ENCODE results near the gene TIMM17B. TPM values are rescaled to one million over a fixed set of nuclear protein-coding genes. Genes with fewer than 3 reads are reported as not detected.
A peak's percentile ranks its signal among the peaks of the same experiment; 100 is the strongest.

TIMM17B gene
- total RNA-seq, 3 donors from 2014 or later (not counting 1 experiment from before 2014, with no cell fraction given): 40.3 to 45.6 (median 44.5) TPM

DNA sequence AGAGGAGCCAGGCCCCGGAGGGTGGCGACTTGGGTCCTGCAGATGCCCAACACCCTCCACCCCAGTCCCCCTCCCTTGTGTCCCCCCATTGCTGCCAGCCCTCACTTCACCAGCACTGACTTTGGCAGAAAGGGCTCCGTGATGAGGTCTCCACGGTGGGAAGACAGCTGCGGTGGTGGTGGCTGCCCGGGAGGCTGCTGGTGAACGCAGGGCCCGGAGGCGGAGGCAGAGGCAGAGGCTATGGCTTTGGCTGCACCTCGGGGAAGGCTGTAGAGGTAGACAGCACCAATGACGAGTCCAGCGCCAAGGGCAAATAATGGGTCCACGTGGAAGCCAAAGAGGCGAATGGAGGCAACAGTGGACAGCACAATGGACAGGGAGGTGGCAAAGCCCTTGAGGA, 7.1 kb upstream of the TIMM17B start:
- 96% methylated on average over 14 of the region's 14 CpGs for WGBS (ENCODE audit: insufficient coverage)
- no peaks in the 10 kb centered on the region for H3K27me3 ChIP-seq (ENCODE audit: control insufficient read depth, insufficient read depth, low read length)
- ATAC-seq (no peak), DNase-seq (no peak)
- H3K27ac ChIP-seq (ENCODE audit: low read length): no peak overlapping the region
- Mint-ChIP-seq H3K4me1 (no peaks in the 10 kb centered on the region), H3K27ac (no peak overlapping the region), H3K9me3 (no peaks in the 10 kb centered on the region), H3K36me3 (no peaks in the 10 kb centered on the region), H3K4me3 (no peak overlapping the region), H3K27me3 (ENCODE audit: low read depth in 2 of 2) (no peaks in the 10 kb centered on the region)
- TF ChIP-seq, protein P1, sequence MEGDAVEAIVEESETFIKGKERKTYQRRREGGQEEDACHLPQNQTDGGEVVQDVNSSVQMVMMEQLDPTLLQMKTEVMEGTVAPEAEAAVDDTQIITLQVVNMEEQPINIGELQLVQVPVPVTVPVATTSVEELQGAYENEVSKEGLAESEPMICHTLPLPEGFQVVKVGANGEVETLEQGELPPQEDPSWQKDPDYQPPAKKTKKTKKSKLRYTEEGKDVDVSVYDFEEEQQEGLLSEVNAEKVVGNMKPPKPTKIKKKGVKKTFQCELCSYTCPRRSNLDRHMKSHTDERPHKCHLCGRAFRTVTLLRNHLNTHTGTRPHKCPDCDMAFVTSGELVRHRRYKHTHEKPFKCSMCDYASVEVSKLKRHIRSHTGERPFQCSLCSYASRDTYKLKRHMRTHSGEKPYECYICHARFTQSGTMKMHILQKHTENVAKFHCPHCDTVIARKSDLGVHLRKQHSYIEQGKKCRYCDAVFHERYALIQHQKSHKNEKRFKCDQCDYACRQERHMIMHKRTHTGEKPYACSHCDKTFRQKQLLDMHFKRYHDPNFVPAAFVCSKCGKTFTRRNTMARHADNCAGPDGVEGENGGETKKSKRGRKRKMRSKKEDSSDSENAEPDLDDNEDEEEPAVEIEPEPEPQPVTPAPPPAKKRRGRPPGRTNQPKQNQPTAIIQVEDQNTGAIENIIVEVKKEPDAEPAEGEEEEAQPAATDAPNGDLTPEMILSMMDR (IDR thresholded peaks at IDR 0.05): no peak
- no peak overlapping the region for H3K4me3 ChIP-seq (ENCODE audit: low read length)
- intact Hi-C loops (cut with micrococcal nuclease): no loop called here
- peaks cover 28% of the 10 kb centered on the region for H3K36me3 ChIP-seq (ENCODE audit: control insufficient read depth, insufficient read depth, low read length)
- H3K4me1 ChIP-seq (ENCODE audit: control insufficient read depth, insufficient read depth, low read length): peaks cover 1% of the 10 kb centered on the region
- H3K9me3 ChIP-seq (ENCODE audit: control insufficient read depth, insufficient read depth, low read length): no peaks in the 10 kb centered on the region

DNA sequence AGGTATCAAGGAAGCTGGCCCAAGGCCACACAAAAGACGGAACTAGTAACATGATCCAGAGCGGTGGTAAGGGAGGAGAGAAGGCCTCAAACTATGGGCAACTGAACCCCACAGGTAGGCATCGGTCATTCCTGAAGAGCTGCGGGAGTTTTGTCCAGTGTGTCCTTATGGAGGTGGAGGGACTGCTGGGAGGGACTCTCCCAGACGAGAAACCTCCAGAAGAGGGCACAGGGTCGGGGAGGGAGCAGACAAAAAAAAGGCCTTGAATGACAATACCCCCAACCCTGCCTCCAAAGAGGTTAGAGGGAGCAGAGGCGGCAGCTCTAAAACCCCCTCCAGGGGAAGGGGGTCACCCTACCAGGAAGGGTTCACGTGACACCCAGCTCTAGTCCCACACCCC, 6.6 kb upstream of the TIMM17B start:
- Mint-ChIP-seq H3K4me1 (no peaks in the 10 kb centered on the region), H3K27ac (no peak overlapping the region), H3K9me3 (no peaks in the 10 kb centered on the region), H3K36me3 (no peaks in the 10 kb centered on the region), H3K27me3 (ENCODE audit: low read depth in 2 of 2) (no peaks in the 10 kb centered on the region), H3K4me3 (no peak overlapping the region)
- Histone ChIP-seq H3K4me3 (ENCODE audit: low read length) (no peak overlapping the region), H3K27me3 (ENCODE audit: control insufficient read depth, insufficient read depth, low read length) (no peaks in the 10 kb centered on the region), H3K27ac (ENCODE audit: low read length) (no peak overlapping the region), H3K4me1 (ENCODE audit: control insufficient read depth, insufficient read depth, low read length) (peaks cover 6% of the 10 kb centered on the region), H3K36me3 (ENCODE audit: control insufficient read depth, insufficient read depth, low read length) (peaks cover 28% of the 10 kb centered on the region), H3K9me3 (ENCODE audit: control insufficient read depth, insufficient read depth, low read length) (no peaks in the 10 kb centered on the region)
- TF ChIP-seq, protein P1 (IDR thresholded peaks at IDR 0.05): no peak
- no peak for DNase-seq
- intact Hi-C loops (cut with micrococcal nuclease): no loop called here
- no peak for ATAC-seq
- WGBS (ENCODE audit: insufficient coverage): 92% methylated on average over 5 of the region's 8 CpGs

DNA sequence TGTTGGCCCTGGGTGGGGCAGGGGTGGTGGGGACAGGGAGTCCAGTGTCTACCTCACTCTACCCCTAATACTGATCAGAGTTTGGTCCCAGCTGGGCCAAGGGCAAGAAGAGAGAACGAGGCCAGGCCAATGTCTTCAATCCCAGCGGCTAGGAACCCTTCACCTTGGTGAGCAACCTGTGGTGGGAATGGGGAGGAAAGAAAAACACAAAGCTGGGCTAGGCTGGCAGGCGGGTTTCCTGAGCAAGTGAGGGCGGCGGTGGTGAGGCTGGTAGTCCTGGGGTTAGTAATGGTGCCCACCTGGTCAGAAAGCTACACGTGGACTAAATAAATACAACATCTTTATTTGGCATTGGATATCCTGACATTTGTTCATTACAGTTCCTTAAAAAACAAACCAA, 5.7 kb upstream of the TIMM17B start:
- Histone ChIP-seq H3K36me3 (ENCODE audit: control insufficient read depth, insufficient read depth, low read length) (peaks cover 28% of the 10 kb centered on the region), H3K4me3 (ENCODE audit: low read length) (no peak overlapping the region), H3K27ac (ENCODE audit: low read length) (no peak overlapping the region), H3K4me1 (ENCODE audit: control insufficient read depth, insufficient read depth, low read length) (peaks cover 14% of the 10 kb centered on the region), H3K9me3 (ENCODE audit: control insufficient read depth, insufficient read depth, low read length) (no peaks in the 10 kb centered on the region), H3K27me3 (ENCODE audit: control insufficient read depth, insufficient read depth, low read length) (no peaks in the 10 kb centered on the region)
- no peaks in the 10 kb centered on the region for H3K36me3 Mint-ChIP-seq
- no peak overlapping the region for H3K27ac Mint-ChIP-seq
- H3K9me3 Mint-ChIP-seq: no peaks in the 10 kb centered on the region
- 91% methylated on average over 3 of the region's 6 CpGs for WGBS (ENCODE audit: insufficient coverage)
- DNase-seq (no peak), ATAC-seq (no peak)
- TF ChIP-seq, protein P1 (IDR thresholded peaks at IDR 0.05): no peak
- H3K4me1 Mint-ChIP-seq: peaks cover 0 to under 1% of the 10 kb centered on the region in 2 donors
- H3K27me3 Mint-ChIP-seq (ENCODE audit: low read depth in 2 of 2): no peaks in the 10 kb centered on the region
- intact Hi-C loops (cut with micrococcal nuclease): no loop called here
- H3K4me3 Mint-ChIP-seq: no peak overlapping the region

DNA sequence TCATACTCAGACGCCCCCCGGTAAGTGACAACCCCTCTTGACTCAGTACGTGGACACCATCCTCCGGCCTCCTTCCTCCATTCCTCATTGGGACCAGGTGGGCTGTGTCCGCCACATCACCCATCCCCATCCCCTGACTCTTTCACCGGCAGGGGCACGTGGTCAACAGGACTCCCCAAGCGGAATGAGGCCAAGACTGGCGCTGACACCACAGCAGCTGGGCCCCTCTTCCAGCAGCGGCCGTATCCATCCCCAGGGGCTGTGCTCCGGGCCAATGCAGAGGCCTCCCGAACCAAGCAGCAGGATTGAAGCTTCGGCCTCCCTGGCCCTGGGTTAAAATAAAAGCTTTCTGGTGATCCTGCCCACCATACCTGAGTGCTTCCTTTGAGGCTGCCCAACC, 5.2 kb upstream of the TIMM17B start:
- Histone ChIP-seq H3K4me3 (ENCODE audit: low read length) (no peak overlapping the region), H3K9me3 (ENCODE audit: control insufficient read depth, insufficient read depth, low read length) (no peaks in the 10 kb centered on the region), H3K36me3 (ENCODE audit: control insufficient read depth, insufficient read depth, low read length) (peaks cover 28% of the 10 kb centered on the region), H3K27ac (ENCODE audit: low read length) (no peak overlapping the region), H3K4me1 (ENCODE audit: control insufficient read depth, insufficient read depth, low read length) (peaks cover 16% of the 10 kb centered on the region), H3K27me3 (ENCODE audit: control insufficient read depth, insufficient read depth, low read length) (no peaks in the 10 kb centered on the region)
- Mint-ChIP-seq H3K9me3 (no peaks in the 10 kb centered on the region), H3K27me3 (ENCODE audit: low read depth in 2 of 2) (no peaks in the 10 kb centered on the region), H3K27ac (no peak overlapping the region), H3K4me3 (no peak overlapping the region), H3K36me3 (no peaks in the 10 kb centered on the region), H3K4me1 (peaks cover 0 to 6% of the 10 kb centered on the region in 2 donors)
- ATAC-seq (no peak), DNase-seq (peak in 1 of 2 donors; percentile 3)
- intact Hi-C loops (cut with micrococcal nuclease): no loop called here
- WGBS (ENCODE audit: insufficient coverage): 95% methylated on average over 14 of the region's 14 CpGs
- TF ChIP-seq, protein P1 (IDR thresholded peaks at IDR 0.05): no peak

Measured in natural killer cell (primary cell).